ELR (cell line): ENCODE measurements around the gene ANKRD9.
"Not testable (repeated sequence)": the region's sequence is repeated elsewhere in the genome, so short reads cannot be mapped to it uniquely, and the experiment has no call there.

Experiments used
- DNase-seq: peaks from one replicate; pipeline ENCODE4 v3.0.0-alpha.2; 2015; ENCODE audit warnings: low read depth

ANKRD9 gene

DNA sequence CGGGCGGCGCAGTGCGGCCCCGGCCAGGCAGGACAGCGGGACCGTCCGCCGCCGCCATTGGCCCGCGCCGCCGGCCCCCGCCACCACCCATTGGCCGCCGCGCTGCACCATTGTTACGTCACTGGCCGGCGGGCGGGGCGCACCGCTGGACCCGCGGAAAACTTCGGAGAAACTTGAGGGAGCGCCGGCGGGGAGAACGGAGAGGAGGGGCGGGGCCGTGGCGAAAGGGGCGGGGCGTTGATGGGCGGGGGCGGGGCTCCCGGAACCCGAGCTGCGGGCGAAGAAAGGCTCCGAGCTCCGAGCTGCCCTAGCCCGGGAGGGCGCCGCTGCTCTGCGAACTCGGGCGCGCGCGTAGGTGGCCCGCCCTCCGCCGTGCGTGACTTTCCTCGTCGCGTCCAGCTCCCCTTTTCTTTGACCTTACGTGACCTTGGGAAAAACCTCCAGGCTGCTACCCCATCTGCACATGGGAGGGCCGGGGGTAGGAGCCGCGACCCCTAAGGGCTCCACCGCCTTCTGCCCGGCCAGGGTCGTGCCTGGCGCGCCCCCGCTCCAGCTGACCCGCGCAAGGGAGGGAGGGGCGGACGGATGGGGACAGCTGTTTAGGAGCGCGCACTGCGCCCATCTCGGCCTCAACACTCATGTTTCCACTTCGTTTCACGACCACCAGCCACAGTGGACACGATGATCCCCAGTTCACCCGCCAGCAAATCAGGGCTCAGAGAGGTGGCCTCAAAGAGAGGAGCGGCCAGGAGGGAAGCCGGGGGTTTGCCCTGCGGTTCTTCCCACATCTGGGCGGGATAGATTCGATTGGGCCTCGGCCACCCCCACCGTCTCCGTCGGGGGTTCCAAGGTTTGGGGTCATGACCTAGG is at the start of gene ANKRD9:
TSS of gene ANKRD9 (minus strand) at position 31 of the 870 bp plus-strand sequence. CDS start 1,887 bp downstream, outside the sequence.
- peak; percentile 96 for DNase-seq

DNA sequence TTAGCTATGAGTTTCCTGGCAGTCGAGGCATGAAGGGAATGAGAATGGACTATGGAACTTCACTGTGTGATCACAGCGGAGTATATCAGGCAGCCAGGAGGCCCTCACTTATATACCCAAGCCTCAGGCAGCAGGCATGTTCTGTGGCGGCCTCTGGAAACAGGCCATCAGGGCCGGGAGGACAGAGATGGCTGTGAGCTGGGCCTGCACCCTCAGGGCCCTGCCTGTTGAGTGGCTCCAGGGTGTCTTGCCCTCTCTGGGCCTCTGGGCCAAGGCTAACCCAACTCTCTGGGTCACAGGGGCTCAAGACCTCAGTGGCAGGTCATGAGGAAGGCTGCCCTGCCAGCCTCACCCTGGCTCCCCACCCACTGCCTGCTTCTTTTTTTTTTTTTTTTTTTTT is 49.0 kb upstream of the ANKRD9 start:
- DNase-seq, result no peak

- no peak for DNase-seq
These were observed 48.1 kb upstream of the ANKRD9 start for GRCh38 chr14:102557434-102558226.

GRCh38 chr14:102556098-102556677 is 46.6 kb upstream of the ANKRD9 start:
- no peak for DNase-seq

DNA sequence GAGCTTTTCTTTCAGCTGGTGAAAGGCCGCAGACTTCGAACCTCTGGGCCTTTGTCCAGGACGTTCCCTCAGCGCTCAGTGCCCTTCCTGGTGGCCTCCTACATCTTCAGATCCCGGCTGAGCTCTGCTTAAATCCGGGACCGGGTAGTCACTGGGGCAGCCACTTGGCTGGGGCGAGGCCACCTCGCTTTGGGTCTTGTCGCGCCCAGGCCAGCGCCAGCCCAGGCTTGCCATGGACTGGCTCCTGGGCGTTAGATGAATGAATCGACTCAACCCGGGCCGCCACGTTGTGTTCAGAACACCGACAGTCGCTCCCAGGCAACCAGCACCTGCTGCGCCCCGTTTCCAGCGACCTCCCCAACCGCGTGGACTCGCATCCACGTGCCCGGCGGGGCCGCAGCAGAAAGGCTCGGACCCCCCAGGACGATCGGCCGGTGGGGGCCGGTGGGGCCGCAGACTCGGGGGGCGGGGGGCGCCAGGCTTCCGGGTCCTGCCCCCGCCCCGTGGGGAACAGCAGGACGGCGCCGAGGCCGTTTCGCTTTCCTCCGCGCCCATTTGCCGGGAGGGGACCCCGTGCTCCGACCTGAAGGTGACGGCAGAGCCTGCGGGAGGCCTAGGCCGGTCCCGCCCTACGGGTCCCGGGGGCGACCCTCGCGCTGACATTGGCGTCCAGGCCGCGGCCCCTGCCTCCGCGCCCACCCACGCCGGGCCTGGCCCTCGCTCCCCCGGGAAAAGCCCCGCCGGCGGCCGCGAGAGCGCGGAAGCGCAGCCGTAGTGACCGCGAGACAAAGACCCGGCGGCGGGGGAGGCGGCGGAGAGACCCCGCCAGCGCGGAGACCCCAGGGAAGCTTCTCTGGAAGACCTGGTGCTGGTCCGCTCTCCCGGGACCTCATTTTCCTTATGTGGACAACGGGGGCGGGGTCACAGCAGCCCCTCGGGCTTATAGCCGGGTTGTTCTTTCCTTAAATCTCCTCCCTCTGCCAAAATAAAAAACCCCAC is 45.5 kb upstream of the ANKRD9 start:
- DNase-seq, result peak; percentile 66

GRCh38 chr14:102551995-102552705 is 42.6 kb upstream of the ANKRD9 start:
- peak; percentile 78 for DNase-seq

GRCh38 chr14:102550927-102551401 is 41.4 kb upstream of the ANKRD9 start:
- DNase-seq, result not testable (repeated sequence)

GRCh38 chr14:102548616-102549240 is 39.2 kb upstream of the ANKRD9 start:
- DNase-seq, result no peak

DNA sequence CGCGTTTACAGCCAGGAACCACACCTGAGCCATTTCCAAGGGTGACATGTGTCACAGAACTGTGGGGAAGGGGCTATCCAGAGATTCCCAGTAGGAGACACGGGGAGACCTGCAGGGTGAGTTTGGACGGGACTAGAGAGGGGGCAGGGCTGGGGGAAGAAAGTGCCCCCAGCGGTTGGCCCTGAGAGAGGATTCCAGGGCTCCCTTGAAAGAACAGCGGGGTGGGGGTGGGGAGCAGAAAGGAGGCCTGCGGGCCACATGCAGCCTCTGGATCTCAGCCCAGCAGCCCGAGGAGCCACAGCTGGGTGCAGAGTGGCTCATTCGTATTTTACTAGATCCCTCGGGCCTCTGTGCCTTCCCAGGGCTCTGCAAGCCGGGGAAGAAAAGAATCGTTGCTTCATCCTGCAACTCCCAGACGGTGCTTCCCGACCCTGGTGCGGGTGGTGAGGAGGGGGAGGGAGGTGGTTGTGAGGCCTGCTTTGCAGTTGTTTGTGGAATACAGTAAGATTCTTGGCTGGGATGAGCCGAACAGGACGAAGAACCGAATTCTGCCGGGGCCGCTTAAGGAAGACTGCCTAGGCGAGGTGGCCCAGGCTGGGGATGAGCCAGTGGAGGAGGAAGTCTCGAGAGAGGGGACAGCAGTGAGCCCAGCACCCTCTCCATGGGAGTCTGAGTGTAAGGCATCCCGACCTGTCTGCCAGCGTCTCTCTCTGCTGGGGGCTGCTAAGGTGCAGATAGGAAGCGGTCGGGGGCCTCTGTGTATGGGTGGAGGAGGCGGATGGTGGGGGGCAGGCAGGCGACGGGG is 36.1 kb upstream of the ANKRD9 start:
- peak; percentile 29 for DNase-seq

DNA sequence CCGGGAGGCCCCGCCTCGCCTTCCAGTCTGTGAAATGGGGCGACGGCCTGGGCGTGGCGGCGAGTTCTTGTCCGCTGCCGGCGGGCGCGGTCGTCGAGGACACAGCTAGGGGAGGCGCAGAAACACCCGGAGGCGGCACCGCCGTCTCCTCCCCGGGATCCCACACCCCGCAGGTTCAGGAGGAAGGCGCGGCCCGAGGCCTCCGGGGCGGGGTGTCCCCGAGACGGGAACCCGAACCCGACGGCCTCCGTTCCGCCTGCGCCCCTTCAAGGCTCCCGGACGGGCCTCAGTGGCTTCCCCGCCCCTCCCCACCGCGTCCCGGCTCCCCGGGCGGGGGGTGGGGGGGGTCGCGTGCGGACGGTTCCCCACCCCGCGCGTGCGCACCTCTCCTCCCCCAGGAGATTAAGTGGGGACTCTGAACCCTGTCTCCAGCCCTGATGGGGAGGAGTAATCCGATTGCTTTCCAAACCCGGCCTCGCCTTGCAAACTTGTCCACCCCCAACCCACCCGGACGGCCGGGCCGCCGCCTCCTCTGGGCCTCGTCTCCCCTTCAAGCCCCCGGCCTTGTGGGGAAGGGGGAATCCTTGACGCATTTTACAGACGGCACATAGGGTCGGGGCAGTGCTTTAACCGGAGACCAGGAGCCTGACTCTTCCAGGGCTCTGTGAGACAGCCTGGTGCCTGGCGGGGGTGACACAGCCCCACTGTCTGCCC is 35.3 kb upstream of the ANKRD9 start:
- no peak for DNase-seq

- DNase-seq, result no peak
These were observed 34.6 kb upstream of the ANKRD9 start for GRCh38 chr14:102544046-102544746.

DNA sequence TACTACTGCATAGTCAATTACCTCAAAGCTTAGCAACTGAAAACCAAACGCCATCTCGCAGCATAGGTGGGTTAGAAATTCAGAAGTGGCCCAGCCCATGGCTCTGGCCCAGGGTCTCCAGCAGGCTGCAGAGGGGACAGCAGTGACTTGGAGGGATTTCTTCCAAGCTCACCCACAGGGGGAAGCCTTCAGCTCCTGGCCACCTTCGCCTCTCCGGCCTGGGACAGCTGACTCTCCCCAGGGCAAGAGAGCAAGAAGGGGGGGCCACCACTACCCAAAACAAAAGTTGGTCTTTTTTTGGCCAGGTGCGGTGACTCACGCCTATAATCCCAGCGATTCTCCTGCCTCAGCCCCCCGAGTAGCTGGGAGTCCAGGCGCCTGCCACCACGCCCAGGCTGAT is 32.2 kb upstream of the ANKRD9 start:
- DNase-seq, result no peak

DNA sequence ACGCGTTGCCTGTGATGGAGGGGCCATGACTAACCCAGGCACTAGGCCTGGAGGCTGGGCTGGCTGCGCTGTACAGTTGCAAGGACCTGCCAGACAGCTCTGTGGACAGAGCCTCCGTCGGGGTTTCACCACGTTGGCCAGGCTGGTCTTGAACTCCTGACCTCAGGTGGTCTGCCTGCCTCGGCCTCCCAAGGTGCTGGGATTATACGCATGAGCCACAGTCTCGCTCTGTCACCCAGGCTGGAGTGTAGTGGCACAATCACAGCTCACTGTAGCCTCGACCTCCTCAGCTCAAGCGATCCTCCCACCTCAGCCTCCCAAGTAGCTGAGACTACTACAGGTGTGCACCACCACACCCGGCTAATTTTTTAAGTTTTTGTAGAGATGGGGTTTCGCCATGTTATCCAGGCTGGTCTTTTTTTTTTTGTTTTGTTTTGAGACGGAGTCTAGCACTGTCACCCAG is 31.5 kb upstream of the ANKRD9 start:
- DNase-seq, result not testable (repeated sequence)

DNA sequence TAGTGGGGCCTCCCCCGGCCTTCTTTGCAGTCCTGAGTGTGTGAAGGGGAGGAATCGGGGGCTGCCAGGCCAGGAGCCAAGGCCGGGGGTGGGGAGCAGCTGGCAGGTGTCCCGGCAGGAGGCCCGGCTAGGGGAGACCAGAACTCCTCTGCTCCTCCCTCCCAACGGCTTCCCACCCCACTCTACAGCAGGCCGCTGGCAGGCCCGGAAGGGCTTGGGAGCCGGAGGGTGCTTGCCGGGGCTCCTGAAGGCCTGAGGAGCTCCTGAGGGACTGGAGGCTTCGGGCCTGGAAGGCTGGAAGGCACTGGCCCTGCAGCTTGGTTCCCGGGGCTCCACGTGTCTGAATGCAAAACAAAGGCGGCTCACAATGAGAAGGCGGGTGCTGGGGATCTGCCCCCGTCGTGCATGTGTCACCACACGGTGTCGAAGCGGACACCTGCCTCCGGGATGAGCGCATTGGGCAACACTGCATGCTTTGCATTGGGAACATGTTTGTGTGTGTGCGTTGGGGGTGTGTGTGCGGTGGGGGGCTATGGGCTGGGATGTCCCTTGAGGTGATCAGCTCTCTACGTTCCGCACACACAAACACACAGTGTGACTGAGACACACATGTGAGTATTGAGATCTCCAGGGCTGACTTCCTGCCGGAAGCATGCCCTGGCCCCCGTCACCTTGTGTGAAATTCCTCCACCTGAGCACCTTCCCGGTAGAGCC is 30.9 kb upstream of the ANKRD9 start:
- DNase-seq, result no peak

DNA sequence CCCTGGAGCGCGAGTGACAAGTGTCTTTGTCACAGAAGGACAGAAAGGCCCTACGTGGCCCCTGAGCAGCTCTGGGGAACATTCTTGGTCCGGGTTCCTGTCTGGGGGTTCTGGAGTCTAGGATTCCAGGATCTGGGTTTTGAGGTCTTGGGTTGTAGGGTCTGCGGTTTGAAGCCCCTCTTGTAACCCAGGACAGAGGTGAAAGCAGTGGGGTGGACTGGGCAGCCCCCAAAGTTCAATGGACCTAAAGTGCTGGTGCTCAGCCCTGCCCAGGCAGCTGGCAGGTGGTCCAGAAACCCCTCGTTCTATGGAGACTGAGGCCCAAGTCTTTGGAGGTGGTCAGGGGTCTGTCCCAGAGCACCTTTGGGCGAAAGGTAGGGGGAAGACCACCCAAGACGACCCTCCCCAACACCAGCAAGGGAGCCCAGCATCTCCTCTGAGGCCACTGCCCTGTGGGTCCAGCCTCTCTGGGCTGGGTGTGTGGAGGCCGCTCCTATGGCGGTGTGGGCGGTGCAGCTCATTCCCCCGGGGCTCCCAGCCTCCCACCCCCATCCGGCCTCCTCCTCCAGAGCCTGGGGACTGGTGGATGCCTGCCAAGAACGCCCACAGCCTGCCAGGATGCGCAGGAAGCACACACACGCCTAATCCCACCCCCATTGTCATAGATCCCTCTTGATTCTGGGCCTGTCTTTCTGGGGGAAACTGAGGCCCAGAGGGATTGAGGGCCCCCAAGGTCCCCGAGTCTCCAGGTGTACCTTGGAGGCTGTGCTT is 30.2 kb upstream of the ANKRD9 start:
- DNase-seq, result peak; percentile 45
